ENCODE measurements around the gene ARID1B. TPM values are rescaled to one million over a fixed set of nuclear protein-coding genes. Genes with fewer than 3 reads are reported as not detected.

ARID1B gene
- total RNA-seq, 1 experiment from 2014 or later = 35.6 TPM

DNA sequence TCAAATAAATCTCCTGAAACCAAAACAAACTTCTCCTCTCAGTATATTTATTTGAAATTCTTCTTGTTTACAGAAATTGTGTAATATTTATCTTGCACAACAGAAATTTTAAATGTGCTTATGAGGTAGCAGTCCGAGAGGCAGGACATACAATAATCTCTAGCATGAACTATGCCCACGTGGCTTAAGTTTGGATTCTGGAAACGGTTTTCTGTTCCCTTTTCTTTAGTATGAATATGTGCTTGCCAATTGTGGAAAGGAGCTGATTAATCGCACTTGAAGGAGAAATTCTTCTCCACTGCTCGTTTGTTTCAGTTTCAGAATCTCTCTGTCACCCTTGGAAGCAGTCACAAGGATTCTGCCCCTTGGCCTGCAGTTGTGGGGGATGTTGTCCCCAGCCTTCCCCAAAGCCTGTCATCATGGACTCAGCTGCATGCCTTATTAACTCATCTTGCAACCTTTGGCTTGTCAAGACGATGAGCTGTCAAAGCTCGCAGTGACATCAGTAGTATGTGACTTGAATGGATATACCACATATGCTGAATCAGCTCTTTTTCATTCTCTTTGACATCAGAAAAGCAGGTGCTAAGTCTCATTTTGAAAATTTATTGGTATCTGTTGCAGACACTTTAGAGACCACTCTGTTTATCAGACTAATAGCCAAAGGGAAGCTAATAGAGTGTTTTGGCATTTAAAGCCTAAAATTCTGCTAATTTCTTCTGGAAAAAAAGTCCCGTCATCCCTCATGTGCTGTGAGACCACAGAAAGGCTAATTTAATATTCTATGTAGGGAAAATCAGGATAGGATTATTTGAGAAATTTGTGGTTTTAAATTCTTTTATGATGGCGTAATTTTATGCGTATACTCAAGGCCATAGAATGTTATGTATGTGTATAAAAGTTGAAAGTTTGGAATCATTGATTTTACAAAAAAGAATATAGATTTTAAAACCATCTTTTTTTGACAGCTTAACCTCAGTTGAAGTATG lies 186.8 kb downstream of the ARID1B start:
- no peak for DNase-seq (ENCODE audit: low read depth, low spot score)
- H3K27me3 ChIP-seq (ENCODE audit: insufficient read depth, low read length) = no peaks in the 10 kb centered on the region
- POLR2A ChIA-PET = interaction anchor here (0.8 kb wide), 1 partner anchor 28 kb away, joined by 3 read pairs; no protein-coding TSS in a partner anchor
- CTCF ChIA-PET = no interaction called here
- no peaks in the 10 kb centered on the region for H3K9me2 ChIP-seq (ENCODE audit: insufficient read depth)
- no peak for ATAC-seq
- no peaks in the 10 kb centered on the region for H3K9me3 ChIP-seq (ENCODE audit: control insufficient read depth in 1 of 2, insufficient read depth in 1 of 2, low read depth in 1 of 2, low read length in 2 of 2)
- no peaks in the 10 kb centered on the region for H3K4me1 ChIP-seq (ENCODE audit: control insufficient read depth in 1 of 2, insufficient read depth in 2 of 2, low read length in 2 of 2)
- no peak overlapping the region for H3K4me2 ChIP-seq (ENCODE audit: low read length)
- H4K20me1 ChIP-seq (ENCODE audit: insufficient read depth) = no peaks in the 10 kb centered on the region; the same call in 1 of the 2 replicates
- no peak overlapping the region for H3K27ac ChIP-seq (ENCODE audit: low read depth, low read length)
- H3K9ac ChIP-seq (ENCODE audit: low read length) = no peak overlapping the region
- peaks cover 10% of the 10 kb centered on the region; the same call in 1 of the 2 replicates for H3K79me2 ChIP-seq (ENCODE audit: insufficient read depth, low read length)
- no peak overlapping the region for H2AFZ ChIP-seq (ENCODE audit: low read depth, low read length, poor library complexity, severe bottlenecking)
- RAD21 ChIA-PET (ENCODE audit: low non-redundant PET in 1 of 2, low total read pairs in 2 of 2, uncharacterized antibody in 2 of 2, unreplicated experiment in 2 of 2) = no interaction called here
- H3K36me3 ChIP-seq (ENCODE audit: control insufficient read depth in 1 of 2, insufficient read depth in 2 of 2, low read length in 2 of 2) = no peaks in the 10 kb centered on the region
- TF ChIP-seq SP1 (IDR thresholded peaks at IDR 0.05; ENCODE audit: low read depth) = no peak
- TF ChIP-seq EGR1 (IDR thresholded peaks at IDR 0.05; ENCODE audit: low read depth) = no peak
- TF ChIP-seq CEBPB (IDR thresholded peaks at IDR 0.05; ENCODE audit: low read depth) = no peak
- TF ChIP-seq, protein P1, sequence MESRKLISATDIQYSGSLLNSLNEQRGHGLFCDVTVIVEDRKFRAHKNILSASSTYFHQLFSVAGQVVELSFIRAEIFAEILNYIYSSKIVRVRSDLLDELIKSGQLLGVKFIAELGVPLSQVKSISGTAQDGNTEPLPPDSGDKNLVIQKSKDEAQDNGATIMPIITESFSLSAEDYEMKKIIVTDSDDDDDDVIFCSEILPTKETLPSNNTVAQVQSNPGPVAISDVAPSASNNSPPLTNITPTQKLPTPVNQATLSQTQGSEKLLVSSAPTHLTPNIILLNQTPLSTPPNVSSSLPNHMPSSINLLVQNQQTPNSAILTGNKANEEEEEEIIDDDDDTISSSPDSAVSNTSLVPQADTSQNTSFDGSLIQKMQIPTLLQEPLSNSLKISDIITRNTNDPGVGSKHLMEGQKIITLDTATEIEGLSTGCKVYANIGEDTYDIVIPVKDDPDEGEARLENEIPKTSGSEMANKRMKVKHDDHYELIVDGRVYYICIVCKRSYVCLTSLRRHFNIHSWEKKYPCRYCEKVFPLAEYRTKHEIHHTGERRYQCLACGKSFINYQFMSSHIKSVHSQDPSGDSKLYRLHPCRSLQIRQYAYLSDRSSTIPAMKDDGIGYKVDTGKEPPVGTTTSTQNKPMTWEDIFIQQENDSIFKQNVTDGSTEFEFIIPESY (IDR thresholded peaks at IDR 0.05; ENCODE audit: extremely low read depth, insufficient replicate concordance, low read length) = no peak
- no peak overlapping the region for H3K4me3 ChIP-seq (replicated peaks in 1 of 2; ENCODE audit: low read depth in 1 of 2, low read length in 2 of 2)
- no TSS peak for BruUV-seq (replicated peaks)
- intact Hi-C loops (cut with micrococcal nuclease) = no loop called here

DNA sequence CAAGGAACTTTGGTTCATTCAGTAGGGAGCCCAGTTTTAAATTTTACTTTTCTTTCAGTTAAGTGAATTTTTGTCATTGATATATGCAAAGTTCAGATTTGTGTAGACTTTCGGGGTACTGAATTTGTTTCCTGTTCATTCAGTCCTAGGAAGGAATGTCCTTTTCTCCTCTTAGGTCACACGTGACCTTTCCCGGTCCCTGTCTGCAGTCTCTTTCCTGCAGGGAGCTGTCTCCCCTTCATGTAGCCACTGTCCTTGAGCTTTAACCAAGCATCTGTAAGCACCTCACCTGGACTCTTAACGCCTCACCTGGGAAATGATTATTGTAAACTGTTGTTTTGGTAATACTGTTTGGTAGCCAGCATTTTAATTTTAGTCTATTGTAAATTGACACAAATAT lies 190.7 kb downstream of the ARID1B start:
- ATAC-seq (no peak), DNase-seq (ENCODE audit: low read depth, low spot score) (no peak)
- intact Hi-C loops (cut with micrococcal nuclease) = no loop called here
- Histone ChIP-seq H3K9me2 (ENCODE audit: insufficient read depth) (no peaks in the 10 kb centered on the region), H3K79me2 (ENCODE audit: insufficient read depth, low read length) (peaks cover 27% of the 10 kb centered on the region), H3K36me3 (ENCODE audit: control insufficient read depth in 1 of 2, insufficient read depth in 2 of 2, low read length in 2 of 2) (no peaks in the 10 kb centered on the region), H2AFZ (ENCODE audit: low read depth, low read length, poor library complexity, severe bottlenecking) (no peak overlapping the region), H3K9ac (ENCODE audit: low read length) (no peak overlapping the region), H3K9me3 (ENCODE audit: control insufficient read depth in 1 of 2, insufficient read depth in 1 of 2, low read depth in 1 of 2, low read length in 2 of 2) (no peaks in the 10 kb centered on the region), H3K27me3 (ENCODE audit: insufficient read depth, low read length) (no peaks in the 10 kb centered on the region), H3K4me1 (ENCODE audit: control insufficient read depth in 1 of 2, insufficient read depth in 2 of 2, low read length in 2 of 2) (no peaks in the 10 kb centered on the region), H3K4me2 (ENCODE audit: low read length) (no peak overlapping the region), H3K4me3 (replicated peaks in 1 of 2; ENCODE audit: low read depth in 1 of 2, low read length in 2 of 2) (no peak overlapping the region), H4K20me1 (ENCODE audit: insufficient read depth) (no peaks in the 10 kb centered on the region; the same call in 1 of the 2 replicates), H3K27ac (ENCODE audit: low read depth, low read length) (no peak overlapping the region)
- ChIA-PET CTCF (no interaction called here), POLR2A (no interaction called here), RAD21 (ENCODE audit: low non-redundant PET in 1 of 2, low total read pairs in 2 of 2, uncharacterized antibody in 2 of 2, unreplicated experiment in 2 of 2) (no interaction called here)
- no TSS peak for BruUV-seq (replicated peaks)
- TF ChIP-seq SIN3A (IDR thresholded peaks at IDR 0.05; ENCODE audit: low read depth) (no peak), JUND (IDR thresholded peaks at IDR 0.05) (no peak)
- TF ChIP-seq, protein P2, sequence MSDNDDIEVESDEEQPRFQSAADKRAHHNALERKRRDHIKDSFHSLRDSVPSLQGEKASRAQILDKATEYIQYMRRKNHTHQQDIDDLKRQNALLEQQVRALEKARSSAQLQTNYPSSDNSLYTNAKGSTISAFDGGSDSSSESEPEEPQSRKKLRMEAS (IDR thresholded peaks at IDR 0.05) = no peak
- TF ChIP-seq, protein P3, sequence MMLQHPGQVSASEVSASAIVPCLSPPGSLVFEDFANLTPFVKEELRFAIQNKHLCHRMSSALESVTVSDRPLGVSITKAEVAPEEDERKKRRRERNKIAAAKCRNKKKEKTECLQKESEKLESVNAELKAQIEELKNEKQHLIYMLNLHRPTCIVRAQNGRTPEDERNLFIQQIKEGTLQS (IDR thresholded peaks at IDR 0.05) = no peak
- TF ChIP-seq, protein P4, sequence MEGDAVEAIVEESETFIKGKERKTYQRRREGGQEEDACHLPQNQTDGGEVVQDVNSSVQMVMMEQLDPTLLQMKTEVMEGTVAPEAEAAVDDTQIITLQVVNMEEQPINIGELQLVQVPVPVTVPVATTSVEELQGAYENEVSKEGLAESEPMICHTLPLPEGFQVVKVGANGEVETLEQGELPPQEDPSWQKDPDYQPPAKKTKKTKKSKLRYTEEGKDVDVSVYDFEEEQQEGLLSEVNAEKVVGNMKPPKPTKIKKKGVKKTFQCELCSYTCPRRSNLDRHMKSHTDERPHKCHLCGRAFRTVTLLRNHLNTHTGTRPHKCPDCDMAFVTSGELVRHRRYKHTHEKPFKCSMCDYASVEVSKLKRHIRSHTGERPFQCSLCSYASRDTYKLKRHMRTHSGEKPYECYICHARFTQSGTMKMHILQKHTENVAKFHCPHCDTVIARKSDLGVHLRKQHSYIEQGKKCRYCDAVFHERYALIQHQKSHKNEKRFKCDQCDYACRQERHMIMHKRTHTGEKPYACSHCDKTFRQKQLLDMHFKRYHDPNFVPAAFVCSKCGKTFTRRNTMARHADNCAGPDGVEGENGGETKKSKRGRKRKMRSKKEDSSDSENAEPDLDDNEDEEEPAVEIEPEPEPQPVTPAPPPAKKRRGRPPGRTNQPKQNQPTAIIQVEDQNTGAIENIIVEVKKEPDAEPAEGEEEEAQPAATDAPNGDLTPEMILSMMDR (IDR thresholded peaks at IDR 0.05 in 2 of 3, conservative IDR thresholded peaks at IDR 0.05 in 1 of 3; ENCODE audit: borderline replicate concordance in 1 of 3, insufficient read depth in 1 of 3, low read depth in 2 of 3, low read length in 2 of 3) = no peak
